ENCODE data around the gene GJC1. TPM values are rescaled to one million over a fixed set of nuclear protein-coding genes. Genes with fewer than 3 reads are reported as not detected.

Gene GJC1
- total and polyA plus RNA-seq, 2 of the 8 experiments (the other 6 are each of a cell fraction or from before 2014, with no cell fraction given) = 29.1 to 154 TPM

- Histone ChIP-seq H3K9me3 (ENCODE audit: insufficient read depth in 2 of 2, low read depth in 1 of 2, low read length in 1 of 2) (no peaks in the 10 kb centered on the region), H3K23me2 (ENCODE audit: low read depth, low read length) (peaks cover 4% of the 10 kb centered on the region; the same call in 1 of the 2 replicates), H3K4me3 (ENCODE audit: extremely low read depth in 1 of 4, insufficient read depth in 2 of 4, low read depth in 3 of 4, low read length in 4 of 4) (peak overlapping the region; percentile 79 to 97 (median 92)), H3K79me1 (ENCODE audit: low read depth, low read length) (no peaks in the 10 kb centered on the region), H3K27ac (ENCODE audit: low read depth, low read length) (peak overlapping the region; percentile 72), H2BK5ac (ENCODE audit: low read depth, low read length) (peak overlapping the region; percentile 44; the same call in 1 of the 2 replicates), H2BK20ac (ENCODE audit: low read length) (no peak overlapping the region), H3K79me2 (ENCODE audit: control insufficient read depth in 1 of 2, insufficient read depth in 2 of 2, low read length in 2 of 2) (peaks cover 16 to 56% of the 10 kb centered on the region in 2 experiments), H3K27me3 (replicated peaks in 1 of 4; ENCODE audit: control insufficient read depth in 3 of 4, extremely low read depth in 1 of 4, insufficient read depth in 3 of 4, low read length in 3 of 4) (no peaks in the 10 kb centered on the region), H2AFZ (ENCODE audit: low read length) (no peak overlapping the region), H4K8ac (ENCODE audit: extremely low read depth, insufficient read depth, low read length) (peak overlapping the region; percentile 93; the same call in 1 of the 2 replicates), H3K4ac (replicated peaks; ENCODE audit: insufficient read length, low read depth, low read length) (peak overlapping the region; percentile 57), H4K5ac (ENCODE audit: insufficient read length, low read depth, low read length) (peak overlapping the region; percentile 13), H3K14ac (ENCODE audit: insufficient read length) (no peak overlapping the region), H2BK12ac (ENCODE audit: low read depth, low read length) (0 out of 2 replicates have a peak overlapping the region, but pooled peaks have one; percentile 10), H2BK120ac (replicated peaks; ENCODE audit: low read depth, low read length) (peak overlapping the region; percentile 63), H3K4me2 (ENCODE audit: insufficient read depth in 1 of 2, low read depth in 2 of 2, low read length in 2 of 2) (peak overlapping the region; percentile 52 to 72), H2BK15ac (ENCODE audit: low read length) (no peak overlapping the region), H3K9ac (replicated peaks in 1 of 4; ENCODE audit: extremely low read depth in 1 of 4, low read depth in 3 of 4, low read length in 3 of 4) (peak overlapping the region; percentile 85 to 94 (median 90)), H3K23ac (ENCODE audit: insufficient read length) (no peak overlapping the region), H3K56ac (replicated peaks; ENCODE audit: insufficient read length, low read depth, low read length) (peak overlapping the region; percentile 74), H4K91ac (replicated peaks; ENCODE audit: insufficient read length, low read length) (peak overlapping the region; percentile 17), H3K18ac (ENCODE audit: extremely low read depth, low read length) (peak overlapping the region; percentile 97), H3K36me3 (ENCODE audit: control insufficient read depth in 2 of 4, insufficient read depth in 4 of 4, low read length in 3 of 4) (no peaks in the 10 kb centered on the region), H2AK5ac (ENCODE audit: low read depth, low read length) (no peak overlapping the region), H3K4me1 (replicated peaks in 1 of 4; ENCODE audit: control insufficient read depth in 3 of 4, insufficient read depth in 4 of 4, low read length in 3 of 4) (peaks cover 0 to 7% (median 5%) of the 10 kb centered on the region in 4 experiments; a peak in 4 of 7 replicates), H4K20me1 (replicated peaks in 1 of 2; ENCODE audit: control insufficient read depth in 1 of 2, insufficient read depth in 2 of 2, low read length in 2 of 2) (peaks cover 5 to 7% of the 10 kb centered on the region in 2 experiments)
- peak; percentile 42 for FAIRE-seq
- POLR2A ChIA-PET (ENCODE audit: partially characterized antibody) = interaction anchor here (0.8 to 2.4 kb wide), 14 partner anchors 12 to 52 kb away, joined by 3 to 7 read pairs (median 4); partner anchors contain the start of gene HIGD1B
- CTCF ChIA-PET (ENCODE audit: partially characterized antibody) = interaction anchor here (1.0 to 1.6 kb wide), 2 partner anchors 19 to 50 kb away, joined by 3 to 4 read pairs; no protein-coding TSS in a partner anchor
- WGBS, 2 experiments (ENCODE audit: extremely low coverage in 1 of 2, insufficient coverage in 1 of 2, insufficient read length in 1 of 2, insufficient replicate concordance in 2 of 2, low coverage in 1 of 2, low lambda C conversion rate in 2 of 2, missing lambda C conversion rate in 1 of 2) = 0% methylated on average over 21 of the region's 21 CpGs; no CpG with 5 or more reads in 1 of the 2 experiments
- no peak for DNase-seq (ENCODE audit: low read depth in 1 of 2, low spot score in 2 of 2)
- TF ChIP-seq EP300 (IDR thresholded peaks at IDR 0.05; ENCODE audit: borderline replicate concordance in 1 of 2, low read depth in 2 of 2, low read length in 2 of 2) = no peak
- TF ChIP-seq SIN3A (conservative IDR thresholded peaks at IDR 0.05 in 1 of 2, IDR thresholded peaks at IDR 0.05 in 1 of 2; ENCODE audit: low read depth in 1 of 2, low read length in 2 of 2) = 0 out of 4 replicates have a peak, but pooled peaks of 1 of the 2 experiments have one; percentile 18
These were observed 1.1 kb downstream of the GJC1 start for GRCh38 chr17:44828919-44829522.

Data from H1 (cell line).